OCI-LY1 (cell line): ENCODE data around the gene TGFBRAP1.

Experiments
- H2AFZ ChIP-seq: fragments of 200-600 bp; sonication (generic), shearing (Covaris generic); 2 replicates; pipeline ENCODE4 v1.6.0; 2014; ENCODE audit warnings: antibody characterized with exemption, mild to moderate bottlenecking, low read length
- H3F3A ChIP-seq: fragments of 200-600 bp; sonication (generic), shearing (Covaris generic); 2 replicates; pipeline ENCODE4 v1.6.0; 2014; ENCODE audit warnings: mild to moderate bottlenecking, antibody characterized with exemption, low read length, moderate library complexity; ENCODE audit not compliant: insufficient read depth
- H3K27ac ChIP-seq: fragments of 200-600 bp; sonication (generic); 2 replicates; pipeline ENCODE4 v1.5.1; 2014; ENCODE audit warnings: low read length, mixed run types, mild to moderate bottlenecking, low read depth; ENCODE audit not compliant: poor library complexity, severe bottlenecking
- H3K27me3 ChIP-seq: fragments of 200-600 bp; sonication (generic); 2 replicates; pipeline ENCODE4 v1.6.0; 2014; ENCODE audit warnings: antibody characterized with exemption, mild to moderate bottlenecking, low read length, moderate library complexity; ENCODE audit not compliant: insufficient read depth
- H3K36me3 ChIP-seq: fragments of 200-600 bp; sonication (generic); 2 replicates; pipeline ENCODE4 v1.6.1; 2014; ENCODE audit warnings: mild to moderate bottlenecking, antibody characterized with exemption, low read length, moderate library complexity, mixed read lengths; ENCODE audit not compliant: insufficient read depth
- H3K4me1 ChIP-seq: fragments of 200-600 bp; sonication (generic); 2 replicates; pipeline ENCODE4 v1.5.1; 2014; ENCODE audit warnings: mild to moderate bottlenecking, low read length, moderate library complexity; ENCODE audit not compliant: insufficient read depth, severe bottlenecking
- H3K4me2 ChIP-seq: fragments of 200-600 bp; sonication (generic), shearing (Covaris generic); 2 replicates; pipeline ENCODE4 v1.6.1; 2014; ENCODE audit warnings: low read length
- H3K4me3 ChIP-seq: fragments of 200-600 bp; sonication (generic); 2 replicates; pipeline ENCODE4 v1.5.1; 2014; ENCODE audit warnings: low read length, low read depth, mild to moderate bottlenecking, mixed read lengths; ENCODE audit not compliant: poor library complexity, severe bottlenecking
- H3K79me2 ChIP-seq: fragments of 200-600 bp; shearing (Covaris generic); 2 replicates; pipeline ENCODE4 v1.6.1; 2016; ENCODE audit warnings: mixed run types, low read length, mixed read lengths; ENCODE audit not compliant: insufficient read depth
- H3K9ac ChIP-seq: fragments of 200-600 bp; sonication (generic), shearing (Covaris generic); 2 replicates; pipeline ENCODE4 v1.6.1; 2014; ENCODE audit warnings: mild to moderate bottlenecking, low read length, mixed read lengths
- H3K9me2 ChIP-seq: fragments of 200-600 bp; sonication (generic), shearing (Covaris generic); 2 replicates; pipeline ENCODE4 v1.6.1; 2014; ENCODE audit warnings: low read depth, mild to moderate bottlenecking, low read length, mixed read lengths
- H3K9me3 ChIP-seq: fragments of 200-600 bp; shearing (Covaris generic); 2 replicates; pipeline ENCODE4 v1.6.1; 2014; ENCODE audit warnings: low read length, mixed read lengths
- H4K20me1 ChIP-seq: fragments of 200-600 bp; sonication (generic), shearing (Covaris generic); 2 replicates; pipeline ENCODE4 v1.6.0; 2016; ENCODE audit warnings: mild to moderate bottlenecking, low read length; ENCODE audit not compliant: insufficient read depth
- CTCF ChIP-seq: fragments of 200-600 bp; sonication (generic), shearing (Covaris generic); IDR thresholded peaks from 2 replicates; pipeline ENCODE4 v1.5.1; 2017; ENCODE audit warnings: mild to moderate bottlenecking, antibody characterized with exemption, low read length, moderate library complexity, mixed read lengths
- EZH2 ChIP-seq: fragments of 200-600 bp; sonication (generic), shearing (Covaris generic); IDR thresholded peaks from 2 replicates; pipeline ENCODE4 v1.8.0; 2017; ENCODE audit warnings: borderline replicate concordance, mixed run types, mild to moderate bottlenecking, antibody characterized with exemption, low read length, moderate library complexity, mixed read lengths

Gene TGFBRAP1

GRCh38 chr2:105224444-105224843 lies 105.1 kb downstream of the TGFBRAP1 start:
- Histone ChIP-seq H3K9me3 (no peaks in the 10 kb centered on the region), H3K9me2 (no peaks in the 10 kb centered on the region), H2AFZ (no peak overlapping the region), H3K9ac (no peak overlapping the region), H4K20me1 (no peaks in the 10 kb centered on the region), H3F3A (no peaks in the 10 kb centered on the region), H3K27ac (no peak overlapping the region), H3K79me2 (no peaks in the 10 kb centered on the region), H3K4me1 (no peaks in the 10 kb centered on the region), H3K36me3 (no peaks in the 10 kb centered on the region), H3K27me3 (0 out of 2 replicates have a peak, but pooled peaks cover 3% of the 10 kb centered on the region), H3K4me2 (no peak overlapping the region), H3K4me3 (no peak overlapping the region)
- TF ChIP-seq EZH2, result no peak
- TF ChIP-seq CTCF, result no peak

- Histone ChIP-seq H3K36me3 (no peaks in the 10 kb centered on the region), H3K9ac (no peak overlapping the region), H3K79me2 (no peaks in the 10 kb centered on the region), H3K4me3 (no peak overlapping the region), H3K9me3 (no peaks in the 10 kb centered on the region), H4K20me1 (no peaks in the 10 kb centered on the region), H3K4me2 (no peak overlapping the region), H3K4me1 (no peaks in the 10 kb centered on the region), H3K9me2 (no peaks in the 10 kb centered on the region), H2AFZ (no peak overlapping the region), H3K27me3 (0 out of 2 replicates have a peak, but pooled peaks cover 3% of the 10 kb centered on the region), H3F3A (no peaks in the 10 kb centered on the region), H3K27ac (no peak overlapping the region)
- TF ChIP-seq CTCF (no peak), EZH2 (no peak)
These were observed 108.9 kb downstream of the TGFBRAP1 start for GRCh38 chr2:105220604-105221003.

- Histone ChIP-seq H3K9me2 (no peaks in the 10 kb centered on the region), H2AFZ (no peak overlapping the region), H4K20me1 (no peaks in the 10 kb centered on the region), H3F3A (no peaks in the 10 kb centered on the region), H3K27ac (no peak overlapping the region), H3K9ac (no peak overlapping the region), H3K36me3 (no peaks in the 10 kb centered on the region), H3K4me2 (no peak overlapping the region), H3K4me3 (no peak overlapping the region), H3K27me3 (0 out of 2 replicates have a peak, but pooled peaks cover 3% of the 10 kb centered on the region), H3K4me1 (no peaks in the 10 kb centered on the region), H3K9me3 (no peaks in the 10 kb centered on the region), H3K79me2 (no peaks in the 10 kb centered on the region)
- TF ChIP-seq EZH2 (no peak), CTCF (no peak)
These were observed 113.8 kb downstream of the TGFBRAP1 start for GRCh38 chr2:105215586-105216192.
